Peyer's patch (tissue), 4 donors: ENCODE measurements around the gene FRMD4A. TPM values are rescaled to one million over a fixed set of nuclear protein-coding genes. Genes with fewer than 3 reads are reported as not detected.

Source experiments
- DNase-seq, 3 donors: peaks; one replicate each; pipeline ENCODE4 v3.0.0-alpha.2; 2017 to 2019
- H3K27ac ChIP-seq, 4 donors: fragments of 200-600 bp; sonication (generic); one replicate each; pipeline ENCODE4 v1.5.1; 2016 to 2019
- H3K27me3 ChIP-seq, 2 donors: fragments of 200-600 bp; sonication (generic); one replicate each; pipeline ENCODE4 v1.5.1; 2019
- H3K36me3 ChIP-seq, 3 donors: fragments of 200-600 bp; sonication (generic); one replicate each; pipeline ENCODE4 v1.5.1; 2016 to 2019
- H3K4me1 ChIP-seq, 4 donors: fragments of 200-600 bp; sonication (generic); one replicate each; pipeline ENCODE4 v1.5.1; 2016 to 2019
- H3K4me3 ChIP-seq, 4 donors: fragments of 200-600 bp; sonication (generic); 1 replicate in 3 of 4; 2 replicates in 1 of 4; pipeline ENCODE4 v1.5.1; 2016 to 2019; ENCODE audit warnings: mild to moderate bottlenecking in 1 of 4
- H3K9me3 ChIP-seq, 4 donors: fragments of 200-600 bp; sonication (generic); one replicate each; pipeline ENCODE4 v1.5.1; 2016 to 2019; ENCODE audit warnings: mild to moderate bottlenecking in 1 of 4
- POLR2A ChIP-seq, 2 donors: fragments of 450-650 bp; IDR thresholded peaks; one replicate each; pipeline ENCODE4 v1.5.1; 2017; ENCODE audit warnings: antibody characterized with exemption in 2 of 2, mild to moderate bottlenecking in 2 of 2, moderate library complexity in 2 of 2
- total RNA-seq, 4 donors: library from RNA; depleted of rRNA; stranded (reverse); fragments of >200 nt; gene quantifications; one replicate each; pipeline ENCODE4 v1.1.0, GENCODE V29; 2016
- TF ChIP-seq, protein P1 (sequence below), 6 experiments: fragments of 450-650 bp in 4 of 6; fragments of 200-600 bp in 2 of 6; sonication (generic) in 1 of 6; IDR thresholded peaks; one replicate each; pipeline ENCODE4 v1.5.1; 2017 to 2019; ENCODE audit warnings: antibody characterized with exemption in 6 of 6, mild to moderate bottlenecking in 3 of 6, moderate library complexity in 1 of 6

The FRMD4A gene
- total RNA-seq, 4 donors from 2014 or later: 3.0 to 47.9 (median 5.9) TPM

DNA sequence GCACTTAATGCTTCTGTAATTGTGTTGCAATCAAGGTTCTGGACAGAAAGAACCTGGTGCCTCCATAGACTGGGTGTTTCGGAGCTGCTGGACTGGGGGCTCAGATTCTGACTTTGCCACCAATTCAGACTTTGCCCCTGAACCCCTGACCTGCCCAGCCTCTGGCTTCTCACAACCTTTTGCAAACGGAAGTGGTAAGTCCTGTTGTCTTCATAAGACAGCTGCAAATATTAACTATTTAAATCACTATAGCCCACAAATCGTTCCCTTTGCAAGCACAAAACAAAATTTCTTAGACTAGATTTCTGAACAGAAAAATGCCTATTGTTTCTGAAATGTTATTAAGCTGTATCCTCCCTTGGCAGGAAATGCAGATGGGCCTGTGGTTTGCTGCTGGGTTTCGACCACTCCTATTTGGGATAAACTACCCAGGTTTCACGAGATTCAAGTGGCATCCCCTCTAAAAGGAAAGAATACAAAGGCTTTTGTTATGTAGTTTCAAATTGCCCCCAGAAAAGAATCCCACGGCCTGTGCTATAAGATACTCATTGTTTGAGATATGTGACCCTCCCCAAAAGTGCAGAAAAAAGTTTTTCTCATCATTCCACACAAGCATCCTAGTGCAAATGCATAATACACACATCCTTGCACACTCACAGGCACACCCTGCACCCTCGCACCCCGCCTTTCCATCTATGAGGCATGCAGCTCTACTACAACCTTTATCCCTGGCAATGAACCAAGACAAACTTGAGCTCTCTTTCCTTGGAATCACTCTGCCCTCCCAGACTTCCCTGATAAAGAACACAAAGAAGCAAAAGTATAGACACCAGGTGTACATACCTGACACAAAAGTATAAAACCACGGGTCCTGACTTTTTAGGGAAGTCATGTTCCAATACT, 534.8 kb downstream of the FRMD4A start:
- no peaks in the 10 kb centered on the region for H3K36me3 ChIP-seq
- no peak overlapping the region for H3K27ac ChIP-seq
- TF ChIP-seq, protein P1, sequence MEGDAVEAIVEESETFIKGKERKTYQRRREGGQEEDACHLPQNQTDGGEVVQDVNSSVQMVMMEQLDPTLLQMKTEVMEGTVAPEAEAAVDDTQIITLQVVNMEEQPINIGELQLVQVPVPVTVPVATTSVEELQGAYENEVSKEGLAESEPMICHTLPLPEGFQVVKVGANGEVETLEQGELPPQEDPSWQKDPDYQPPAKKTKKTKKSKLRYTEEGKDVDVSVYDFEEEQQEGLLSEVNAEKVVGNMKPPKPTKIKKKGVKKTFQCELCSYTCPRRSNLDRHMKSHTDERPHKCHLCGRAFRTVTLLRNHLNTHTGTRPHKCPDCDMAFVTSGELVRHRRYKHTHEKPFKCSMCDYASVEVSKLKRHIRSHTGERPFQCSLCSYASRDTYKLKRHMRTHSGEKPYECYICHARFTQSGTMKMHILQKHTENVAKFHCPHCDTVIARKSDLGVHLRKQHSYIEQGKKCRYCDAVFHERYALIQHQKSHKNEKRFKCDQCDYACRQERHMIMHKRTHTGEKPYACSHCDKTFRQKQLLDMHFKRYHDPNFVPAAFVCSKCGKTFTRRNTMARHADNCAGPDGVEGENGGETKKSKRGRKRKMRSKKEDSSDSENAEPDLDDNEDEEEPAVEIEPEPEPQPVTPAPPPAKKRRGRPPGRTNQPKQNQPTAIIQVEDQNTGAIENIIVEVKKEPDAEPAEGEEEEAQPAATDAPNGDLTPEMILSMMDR (IDR thresholded peaks at IDR 0.05): no peak
- TF ChIP-seq POLR2A (IDR thresholded peaks at IDR 0.05): no peak
- no peaks in the 10 kb centered on the region for H3K9me3 ChIP-seq
- no peaks in the 10 kb centered on the region for H3K27me3 ChIP-seq
- no peak for DNase-seq
- peaks cover 0 to 8% (median 1%) of the 10 kb centered on the region in 4 donors for H3K4me1 ChIP-seq
- no peak overlapping the region for H3K4me3 ChIP-seq

DNA sequence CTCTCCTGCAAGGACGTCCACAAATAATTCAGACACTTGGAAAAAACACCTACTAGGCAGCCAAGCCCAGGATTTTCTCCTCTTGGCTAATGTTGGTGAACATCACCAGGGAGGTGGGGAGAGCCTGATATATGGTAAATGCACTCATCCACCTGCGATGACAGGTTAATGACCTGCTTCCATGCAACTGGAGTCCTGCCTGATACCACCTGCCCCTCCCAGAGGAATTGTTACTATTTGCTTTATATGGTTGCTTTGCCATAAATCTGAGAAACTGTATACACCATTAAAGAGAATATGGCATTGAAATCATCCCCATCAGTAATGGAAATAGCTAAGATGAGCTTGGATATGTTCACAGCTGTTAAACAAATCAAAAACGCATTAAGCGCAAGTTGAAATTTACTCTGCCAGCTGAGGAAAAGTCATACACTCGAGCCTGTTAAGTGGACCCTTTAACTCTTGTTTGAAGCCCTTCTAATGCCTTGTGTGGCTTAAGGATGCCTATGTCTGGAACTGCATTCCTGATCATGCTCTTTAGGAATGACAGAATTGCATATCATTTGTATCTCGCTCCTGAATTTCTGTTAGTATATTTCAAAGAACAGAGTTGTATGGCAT, 535.6 kb downstream of the FRMD4A start:
- no peak for DNase-seq
- H3K27ac ChIP-seq: no peak overlapping the region
- TF ChIP-seq POLR2A (IDR thresholded peaks at IDR 0.05): no peak
- TF ChIP-seq, protein P1 (IDR thresholded peaks at IDR 0.05): no peak

GRCh38 chr10:13792006-13792405, 538.7 kb downstream of the FRMD4A start:
- no peak for TF ChIP-seq POLR2A (IDR thresholded peaks at IDR 0.05)
- TF ChIP-seq, protein P1 (IDR thresholded peaks at IDR 0.05): no peak
- DNase-seq: no peak
- Histone ChIP-seq H3K36me3 (no peaks in the 10 kb centered on the region), H3K4me1 (peaks cover 3 to 13% (median 9%) of the 10 kb centered on the region in 4 donors), H3K4me3 (no peak overlapping the region), H3K27me3 (no peaks in the 10 kb centered on the region), H3K9me3 (no peaks in the 10 kb centered on the region), H3K27ac (no peak overlapping the region)

More for the DNA sequence above, 535.6 kb downstream of the FRMD4A start:
- Histone ChIP-seq H3K9me3 (no peaks in the 10 kb centered on the region), H3K36me3 (no peaks in the 10 kb centered on the region), H3K4me1 (peaks cover 0 to 8% (median 1%) of the 10 kb centered on the region in 4 donors), H3K27me3 (no peaks in the 10 kb centered on the region), H3K4me3 (no peak overlapping the region)

GRCh38 chr10:13791483-13791882, 539.2 kb downstream of the FRMD4A start:
- Histone ChIP-seq H3K4me1 (peaks cover 3 to 13% (median 9%) of the 10 kb centered on the region in 4 donors), H3K27ac (no peak overlapping the region), H3K4me3 (no peak overlapping the region), H3K27me3 (no peaks in the 10 kb centered on the region), H3K36me3 (no peaks in the 10 kb centered on the region), H3K9me3 (no peaks in the 10 kb centered on the region)
- TF ChIP-seq, protein P1 (IDR thresholded peaks at IDR 0.05): no peak
- no peak for TF ChIP-seq POLR2A (IDR thresholded peaks at IDR 0.05)
- DNase-seq: no peak

- TF ChIP-seq POLR2A (IDR thresholded peaks at IDR 0.05): no peak
- TF ChIP-seq, protein P1 (IDR thresholded peaks at IDR 0.05): no peak
- DNase-seq: no peak
Measured at GRCh38 chr10:13790196-13790595, 540.5 kb downstream of the FRMD4A start.

More at GRCh38 chr10:13790196-13790595, 540.5 kb downstream of the FRMD4A start:
- Histone ChIP-seq H3K27ac (no peak overlapping the region), H3K36me3 (no peaks in the 10 kb centered on the region), H3K4me1 (peaks cover 0 to 13% (median 5%) of the 10 kb centered on the region in 4 donors), H3K4me3 (no peak overlapping the region), H3K27me3 (no peaks in the 10 kb centered on the region), H3K9me3 (no peaks in the 10 kb centered on the region)
